GM12865 (cell line): Measurements from ENCODE around the gene C3orf18.

ENCODE experiments used
- DNase-seq: peaks from one replicate; pipeline ENCODE4 v3.0.0; 2010; ENCODE audit warnings: low read depth
- H3K4me3 ChIP-seq: 2 replicates; pipeline ENCODE4 v1.5.1; 2011; ENCODE audit warnings: mild to moderate bottlenecking, low read depth, low read length, control low read depth
- CTCF ChIP-seq: IDR thresholded peaks from 2 replicates; pipeline ENCODE4 v1.5.1; 2011; ENCODE audit warnings: low read length, control low read depth, low read depth, inconsistent platforms; ENCODE audit not compliant: insufficient read depth; ENCODE audit errors: missing control alignments

The C3orf18 gene

GRCh38 chr3:50521572-50521971 lies 46.0 kb downstream of the C3orf18 start:
- no peak overlapping the region for H3K4me3 ChIP-seq
- no peak for TF ChIP-seq CTCF
- DNase-seq: no peak

GRCh38 chr3:50520849-50521248 lies 46.7 kb downstream of the C3orf18 start:
- DNase-seq: no peak
- no peak overlapping the region for H3K4me3 ChIP-seq
- TF ChIP-seq CTCF: no peak

GRCh38 chr3:50519471-50520089 lies 48.0 kb downstream of the C3orf18 start:
- peak; percentile 70 for DNase-seq
- H3K4me3 ChIP-seq: no peak overlapping the region
- TF ChIP-seq CTCF: peak; percentile 98

- no peak for DNase-seq
- no peak for TF ChIP-seq CTCF
- no peak overlapping the region for H3K4me3 ChIP-seq
Observed at GRCh38 chr3:50518436-50518835, 49.1 kb downstream of the C3orf18 start.

- no peak overlapping the region for H3K4me3 ChIP-seq
- DNase-seq: no peak
- TF ChIP-seq CTCF: no peak
Observed at GRCh38 chr3:50517721-50518206, 49.8 kb downstream of the C3orf18 start.

GRCh38 chr3:50516440-50516871 lies 51.1 kb downstream of the C3orf18 start:
- no peak for TF ChIP-seq CTCF
- no peak for DNase-seq
- no peak overlapping the region for H3K4me3 ChIP-seq
